ENCODE data around the gene NTMT2.

The NTMT2 gene

DNA sequence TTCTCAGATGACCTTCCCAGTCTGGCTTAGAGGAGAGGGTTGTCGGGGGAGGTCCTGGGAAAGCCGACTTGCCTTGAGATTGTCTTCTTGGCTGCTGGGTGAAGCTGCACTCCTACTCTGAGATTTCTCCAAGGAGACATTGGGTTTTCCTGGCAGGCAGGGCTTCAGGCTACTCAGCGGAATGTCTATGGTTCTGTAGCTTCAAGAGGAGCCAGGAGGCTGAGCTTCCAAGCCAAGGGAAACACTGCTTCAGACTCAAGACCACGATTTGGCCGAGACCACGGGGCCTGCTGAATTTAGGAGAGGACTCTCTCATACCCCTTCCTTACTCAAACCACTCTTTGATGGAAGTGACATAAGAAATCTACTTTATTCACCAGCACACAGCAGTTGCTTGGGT lies 67.8 kb downstream of the NTMT2 start:
- no peak for DNase-seq

DNA sequence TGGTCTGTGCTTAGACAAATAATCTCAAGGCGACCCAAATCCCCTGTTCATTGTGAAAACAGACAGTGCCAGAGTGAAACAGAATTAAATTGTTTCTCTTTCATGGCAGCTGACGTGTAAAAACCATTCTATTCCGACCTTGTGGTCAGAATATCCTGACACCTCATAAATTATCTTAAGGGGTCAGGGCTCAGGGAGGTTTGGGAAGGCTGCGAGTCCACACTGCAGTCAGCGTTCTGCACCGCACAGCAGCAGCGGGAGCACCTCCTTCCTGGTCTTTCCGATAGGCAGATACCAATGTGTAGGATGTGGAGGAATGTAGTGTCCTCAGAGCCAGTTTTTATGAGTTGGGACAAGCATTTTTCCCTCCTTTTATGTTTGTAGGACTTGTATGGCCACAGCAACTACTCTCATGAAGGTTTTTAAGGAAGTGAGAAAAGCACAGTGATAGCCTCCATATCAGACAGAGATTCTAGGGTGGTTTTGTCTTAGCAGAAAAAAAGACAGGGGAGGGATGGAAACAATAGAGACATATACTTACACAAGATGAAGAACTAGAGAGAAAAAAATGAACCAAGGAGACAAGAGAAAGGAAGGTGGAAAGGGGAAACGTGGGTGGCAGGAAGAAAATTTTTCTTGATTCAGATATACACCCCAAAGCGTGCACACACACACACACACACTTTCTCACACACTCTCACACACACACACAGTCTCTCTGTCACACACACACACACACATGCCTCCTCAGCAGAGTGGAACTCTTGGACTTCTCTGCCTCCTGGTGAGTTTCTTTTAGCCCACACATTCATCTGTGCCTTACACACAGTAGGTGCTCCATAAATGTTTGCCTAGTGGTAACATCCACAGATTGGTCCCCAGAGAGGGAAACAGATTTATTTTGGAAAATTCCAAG lies 68.6 kb downstream of the NTMT2 start:
- no peak for DNase-seq

DNA sequence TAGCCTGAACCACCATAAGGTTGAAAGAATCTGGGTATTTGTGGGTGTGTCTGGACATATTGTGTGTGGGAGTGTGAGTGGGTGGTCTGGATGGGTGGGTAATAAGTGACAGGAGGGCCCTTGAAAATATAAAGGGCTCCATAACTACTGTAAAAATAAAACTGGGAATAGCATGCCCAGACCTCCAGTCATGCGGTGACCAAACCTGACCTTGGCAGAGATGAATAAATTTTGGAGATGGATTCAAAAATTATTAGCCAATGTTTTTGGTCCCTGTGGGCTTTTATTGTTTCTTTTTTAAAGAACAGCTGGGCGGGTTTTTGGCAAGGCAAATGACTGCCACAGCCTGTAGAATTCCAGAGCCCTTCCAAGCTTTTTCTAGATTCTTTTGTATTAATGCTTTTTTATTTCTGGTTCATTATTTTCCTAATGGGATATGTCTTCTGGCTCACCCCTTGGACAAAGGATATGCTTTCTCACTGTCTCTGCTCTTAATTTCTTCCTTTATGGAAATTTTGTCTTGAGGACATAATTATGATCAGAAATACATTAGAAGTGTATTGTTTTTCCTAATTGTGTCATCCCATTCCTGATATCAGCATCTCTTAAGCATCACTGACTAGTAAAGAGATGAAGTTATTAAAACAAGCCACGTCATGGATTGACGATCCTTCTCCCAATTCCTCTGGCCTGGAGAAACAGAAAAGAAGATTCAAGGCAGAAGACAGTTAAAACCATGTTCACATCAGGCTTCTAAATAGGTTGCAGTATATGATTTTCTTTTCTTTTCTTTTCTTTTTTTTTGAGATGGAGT lies 69.5 kb downstream of the NTMT2 start:
- no peak for DNase-seq

DNA sequence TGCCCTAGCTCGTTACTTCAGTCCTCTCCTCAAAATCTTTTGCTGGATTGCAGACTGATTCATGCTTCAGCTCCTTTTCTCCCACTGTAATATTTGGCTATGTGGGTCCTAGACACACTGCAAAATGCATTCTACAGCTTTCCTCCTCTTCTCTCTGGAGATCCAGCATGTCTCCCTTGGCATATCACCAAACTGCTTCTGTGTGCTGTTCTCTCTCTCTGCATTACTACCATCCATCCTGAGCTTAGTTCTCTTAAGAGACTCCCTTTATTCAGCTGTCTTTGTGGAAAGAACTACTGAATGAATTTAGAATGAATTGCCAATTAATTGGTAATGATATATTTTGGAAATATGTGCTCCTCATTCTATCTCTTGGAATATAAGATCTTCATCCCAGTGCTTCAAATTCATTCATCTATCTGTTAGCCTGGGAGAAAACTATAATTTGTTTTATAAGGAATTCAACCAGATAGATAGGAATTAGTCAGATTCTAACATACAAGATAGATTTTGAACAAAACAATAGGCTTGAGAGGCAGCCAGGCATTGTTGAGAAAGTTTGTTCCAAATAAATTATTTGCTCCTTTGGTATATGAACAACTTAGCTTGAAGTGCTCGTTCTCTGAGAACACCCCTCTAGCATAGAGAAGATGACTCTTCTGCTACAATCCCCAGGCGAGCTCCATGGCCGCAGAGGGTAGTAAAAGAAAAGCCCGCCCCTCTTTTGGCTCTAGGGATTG lies 71.9 kb downstream of the NTMT2 start:
- DNase-seq, result no peak

DNA sequence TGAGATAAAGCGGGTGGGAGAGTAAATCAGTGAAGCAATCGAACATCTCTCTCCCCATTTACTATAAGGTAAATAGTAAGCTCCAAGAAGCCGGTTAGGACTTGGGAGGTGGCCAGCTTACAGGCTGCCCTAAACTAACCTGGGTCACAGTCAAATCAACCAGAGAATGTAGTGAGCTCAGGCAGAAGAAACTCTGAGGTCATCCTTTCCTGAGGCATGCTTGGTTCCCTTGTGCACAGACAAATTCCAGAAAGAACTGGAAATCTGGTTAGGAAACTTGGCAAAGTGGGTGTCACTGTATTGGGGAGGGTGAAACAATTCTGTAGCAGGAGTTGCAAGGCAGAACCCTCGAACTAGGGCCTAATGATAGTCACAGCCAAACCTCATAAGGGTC lies 72.5 kb downstream of the NTMT2 start:
- no peak for DNase-seq
